Lung microvascular endothelial cell (primary cell): Measurements from ENCODE around the gene CRACDL. TPM values are rescaled to one million over a fixed set of nuclear protein-coding genes. Genes with fewer than 3 reads are reported as not detected.
"Not testable (repeated sequence)": the region's sequence is repeated elsewhere in the genome, so short reads cannot be mapped to it uniquely, and the experiment has no call there.

Experiments
- DNase-seq, 2 donors: peaks; one replicate each; pipeline versions ENCODE4 v3.0.0 to v3.0.0-alpha.2; 2010; ENCODE audit warnings: low read depth in 2 of 2
- total RNA-seq: library from RNA; depleted of rRNA; stranded (reverse); fragments of >200 nt; gene quantifications from 2 replicates; pipeline ENCODE4 v1.2.1, GENCODE V29; 2014

Gene CRACDL
- total RNA-seq, 1 donor from 2014 or later, result 0.60 TPM

DNA sequence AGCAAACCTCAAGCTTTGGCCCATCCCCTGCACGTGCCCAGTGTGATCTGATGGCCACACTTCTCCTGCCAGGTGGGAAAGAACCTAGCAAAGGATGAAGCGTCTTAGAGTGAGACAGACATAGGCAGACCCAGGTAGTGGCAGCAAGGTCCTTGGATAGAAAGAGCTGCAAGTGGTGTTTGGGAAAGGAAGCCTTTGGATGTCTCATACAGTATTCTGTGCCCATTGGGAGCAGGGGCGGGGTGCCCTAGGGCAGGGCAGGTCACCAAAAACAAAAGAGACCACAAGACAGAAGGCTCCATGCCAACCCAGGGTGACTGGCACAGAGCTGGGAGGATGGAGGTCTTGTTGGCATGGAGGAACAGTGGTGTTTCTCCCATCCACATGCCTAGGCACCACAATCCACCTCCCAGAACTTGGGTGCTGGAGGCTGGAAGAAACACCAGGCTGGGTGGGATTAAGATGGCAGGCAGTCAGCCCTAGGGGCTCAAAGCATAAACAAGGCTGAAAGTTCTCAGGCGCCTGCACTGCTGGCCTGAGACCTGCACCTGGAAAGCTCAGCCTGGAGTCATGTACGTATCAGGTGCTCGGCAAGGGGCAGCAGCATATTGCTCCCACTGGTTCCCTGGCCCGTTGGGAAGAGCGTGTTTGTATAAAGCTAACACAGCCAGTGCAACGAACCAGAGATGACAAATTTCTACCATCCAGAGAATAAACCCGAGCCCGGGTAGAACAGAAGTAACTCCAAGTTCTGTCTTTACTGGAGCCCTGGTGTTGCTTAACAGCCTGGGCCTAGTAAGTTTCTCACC lies 52.9 kb downstream of the CRACDL start:
- no peak for DNase-seq

DNA sequence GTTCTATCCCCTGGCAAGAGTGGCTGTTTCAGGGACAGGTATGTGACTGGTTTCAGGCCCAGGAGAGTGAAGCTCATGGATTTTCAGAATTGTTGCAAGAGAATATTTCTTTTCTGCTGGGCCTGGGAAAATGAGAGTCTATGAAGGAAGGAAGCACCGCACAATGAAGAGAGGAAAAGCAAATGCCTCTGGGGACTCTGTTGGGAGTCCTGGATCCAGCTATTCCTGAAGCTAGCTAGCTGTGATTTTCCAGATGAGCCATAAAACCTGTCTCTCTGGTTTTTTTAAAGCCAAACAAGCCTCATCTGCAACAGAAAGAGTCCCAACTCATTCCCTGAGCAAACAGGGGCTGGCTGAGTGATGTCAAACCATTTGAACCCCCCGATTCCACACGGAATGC lies 53.7 kb downstream of the CRACDL start:
- no peak for DNase-seq

DNA sequence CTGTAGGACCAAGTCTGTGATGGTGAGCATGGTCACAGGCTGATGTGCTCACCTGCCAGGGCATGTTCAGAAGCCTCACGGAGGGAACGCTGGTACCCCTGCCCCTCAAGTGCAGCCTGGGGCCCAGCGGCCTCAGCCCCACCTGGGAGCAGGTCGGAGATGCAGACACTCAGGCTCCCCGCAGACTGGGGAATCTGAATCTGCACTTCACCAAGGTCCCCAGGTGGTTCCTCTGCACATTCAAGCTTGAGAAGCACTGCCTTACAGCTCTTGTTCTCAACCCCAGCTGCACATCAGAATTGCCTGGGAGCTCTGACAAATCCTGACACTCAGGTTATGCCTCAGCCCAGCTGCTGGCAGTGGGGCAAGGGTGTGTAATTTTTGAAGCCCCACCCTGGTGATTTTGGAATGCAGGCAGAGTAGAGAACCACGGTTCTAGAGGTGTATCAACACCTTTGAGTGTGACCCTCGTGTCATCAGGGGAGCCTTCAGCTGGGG lies 54.8 kb downstream of the CRACDL start:
- DNase-seq, result no peak

DNA sequence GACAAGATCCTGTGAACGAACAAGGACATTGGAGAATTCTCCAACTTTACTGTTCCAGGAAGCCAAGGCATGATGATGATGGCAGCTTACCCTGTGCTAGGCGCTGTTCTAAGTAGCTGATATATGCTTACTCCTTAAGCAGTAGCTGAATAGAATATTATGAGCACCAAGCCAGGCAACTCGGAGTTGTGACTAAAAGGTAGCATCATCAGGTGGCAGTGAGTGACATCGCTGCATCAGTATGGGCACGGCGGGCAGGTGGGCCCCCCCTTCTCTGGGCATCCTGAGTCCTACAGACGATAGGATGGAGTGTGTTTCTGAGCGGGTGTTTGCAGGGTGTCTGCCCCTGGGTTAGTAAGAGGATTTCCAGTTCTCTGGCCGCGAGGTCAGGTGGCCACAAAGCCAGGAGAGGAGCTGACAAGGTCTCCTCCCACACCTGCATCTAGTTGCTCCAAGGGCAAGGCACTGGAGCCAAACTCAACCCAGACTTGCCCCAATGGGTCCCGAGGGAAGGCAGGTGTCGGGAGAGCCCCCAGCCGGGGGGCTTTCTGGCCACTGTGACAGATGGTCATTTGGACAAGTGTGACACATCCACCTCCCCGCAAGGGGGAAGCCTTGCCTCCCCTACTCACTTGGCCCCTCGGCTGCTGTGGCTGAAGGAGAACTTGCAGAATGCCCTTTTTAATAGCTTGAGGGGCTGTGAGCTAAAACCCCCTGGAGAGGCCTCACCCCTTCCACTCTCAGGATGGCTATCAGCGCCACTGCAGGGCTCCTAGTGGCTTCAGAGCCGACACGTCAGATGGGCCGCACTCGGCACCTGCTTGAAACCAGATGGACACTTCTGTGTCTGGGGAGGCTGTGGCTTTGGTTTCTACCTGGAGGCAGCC lies 55.5 kb downstream of the CRACDL start:
- peak in 1 of 2 donors; percentile 35 for DNase-seq

DNA sequence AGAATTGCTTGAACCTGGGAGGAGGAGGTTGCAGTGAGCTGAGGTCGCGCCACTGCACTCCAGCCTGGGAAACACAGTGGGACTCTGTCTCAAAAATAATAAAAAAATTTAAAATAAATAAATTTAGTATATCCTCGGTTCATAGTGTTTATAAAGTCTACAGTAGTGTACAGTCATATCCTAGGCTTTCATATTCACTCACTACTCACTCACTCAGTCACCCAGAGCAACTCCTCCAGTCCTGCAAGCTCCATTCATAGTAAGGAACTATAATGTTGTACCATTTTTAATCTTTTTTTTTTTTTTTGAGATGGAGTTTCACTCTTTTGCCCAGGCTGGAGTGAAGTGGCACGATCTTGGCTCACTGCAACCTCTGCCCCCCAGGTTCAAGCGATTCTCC lies 58.4 kb downstream of the CRACDL start:
- DNase-seq, result not testable (repeated sequence)

DNA sequence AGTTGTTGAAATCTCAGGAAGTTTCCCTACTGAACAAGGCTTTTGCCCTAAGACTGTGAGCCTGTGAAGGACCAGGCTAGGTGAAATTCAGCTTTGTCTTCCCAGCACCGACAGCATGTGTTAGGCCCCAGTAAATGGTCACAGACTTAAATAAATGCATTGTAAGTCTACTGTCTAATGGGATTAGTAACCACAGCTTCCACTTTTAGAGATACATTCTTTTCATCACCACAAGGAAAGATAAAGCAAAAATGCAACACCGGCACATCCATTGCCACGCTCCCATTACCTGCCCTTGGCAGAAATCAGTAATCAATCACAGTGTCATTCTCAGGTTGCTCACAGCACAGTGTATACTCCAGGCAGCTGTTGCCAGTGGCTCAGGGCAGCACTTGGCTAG lies 59.3 kb downstream of the CRACDL start:
- no peak for DNase-seq

DNA sequence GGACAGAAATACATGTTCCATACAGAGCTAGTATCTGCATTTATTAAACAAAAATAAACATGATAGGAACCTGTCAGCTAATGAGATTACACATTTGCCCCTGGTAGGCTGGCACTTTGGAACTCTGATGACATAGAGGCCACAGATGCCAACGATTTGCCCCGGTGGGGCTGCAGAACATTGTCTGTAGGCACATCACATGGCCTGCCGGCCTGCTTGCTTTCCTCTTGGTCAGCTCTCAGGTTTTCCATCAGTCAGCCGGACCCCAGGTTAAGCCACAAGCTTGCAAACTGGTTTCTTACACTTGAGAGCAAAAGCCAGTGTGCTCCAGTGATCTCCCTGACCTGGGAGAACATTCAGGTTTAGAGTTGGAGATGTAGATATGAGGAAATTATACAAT lies 60.3 kb downstream of the CRACDL start:
- no peak for DNase-seq

DNA sequence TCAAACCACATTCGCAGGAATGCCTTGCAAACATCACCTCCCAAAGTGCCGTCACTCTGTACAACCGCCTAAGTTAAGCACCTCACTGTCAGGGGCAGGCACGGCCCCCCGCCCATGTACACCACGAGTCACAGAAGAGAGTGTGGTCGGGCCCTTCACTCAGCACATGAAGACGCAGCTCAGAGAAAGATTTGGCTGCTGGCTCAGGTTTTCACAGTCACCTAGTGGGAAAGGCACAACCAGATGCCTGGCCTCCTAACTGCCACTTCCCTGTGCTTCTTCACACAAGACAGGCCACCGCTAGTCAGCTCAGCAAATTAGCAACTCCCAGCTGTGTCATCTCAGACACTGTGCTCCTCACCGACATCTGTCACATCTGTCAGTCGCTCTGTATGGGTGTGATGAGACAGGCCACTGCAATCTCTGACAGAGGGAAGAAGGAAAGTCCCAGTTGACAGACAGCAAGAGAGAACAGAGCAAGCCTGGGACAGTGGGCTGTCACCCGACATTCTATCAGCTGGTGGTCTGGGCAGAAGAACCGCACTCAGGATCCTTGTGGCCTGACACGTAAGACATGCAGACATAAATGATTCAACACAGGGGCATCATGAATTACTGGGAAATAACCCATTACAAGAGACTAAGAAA lies 60.8 kb downstream of the CRACDL start:
- DNase-seq, result no peak

DNA sequence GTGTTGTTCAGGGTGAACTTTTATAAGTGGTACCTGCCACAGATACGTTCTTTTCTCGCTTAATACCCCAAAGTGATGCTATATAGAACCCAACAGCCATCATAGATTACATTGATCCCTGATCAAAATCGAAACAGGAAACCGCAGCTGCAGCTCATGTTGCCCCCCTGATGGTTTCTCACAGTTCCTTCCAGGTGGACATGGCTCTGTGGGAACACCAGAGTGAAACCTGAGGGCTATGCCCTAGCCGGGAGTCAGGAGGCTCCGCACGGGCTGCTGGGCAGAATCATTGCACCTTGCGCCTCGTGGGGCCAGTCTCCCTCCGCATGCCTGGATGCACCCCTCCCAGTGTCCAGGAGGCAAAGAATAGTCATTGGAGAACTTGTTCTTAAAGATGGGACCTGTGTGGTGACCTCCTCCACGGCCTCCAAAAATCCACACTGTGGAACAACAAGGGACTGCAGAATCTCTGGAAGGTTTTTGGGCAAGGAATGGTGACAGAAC lies 61.8 kb downstream of the CRACDL start:
- no peak for DNase-seq

DNA sequence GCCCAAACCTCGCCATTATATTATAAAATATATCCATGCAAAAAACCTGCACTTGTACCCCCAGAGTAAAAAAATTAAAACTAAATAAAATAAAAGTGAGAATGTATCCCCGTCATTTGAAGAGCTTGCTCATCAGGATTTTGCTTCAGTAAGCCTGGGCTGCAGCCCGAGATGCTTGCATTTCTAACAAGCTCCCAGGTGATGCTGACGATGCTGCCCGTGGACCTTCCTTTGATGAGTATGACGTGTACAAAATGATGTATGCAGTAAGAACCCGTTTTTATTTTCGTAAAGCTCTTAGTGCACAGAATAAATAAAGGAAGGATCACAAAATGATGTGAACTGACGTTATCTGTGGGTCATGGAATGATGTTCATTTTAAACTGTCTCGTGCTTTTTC lies 63.5 kb downstream of the CRACDL start:
- no peak for DNase-seq

DNA sequence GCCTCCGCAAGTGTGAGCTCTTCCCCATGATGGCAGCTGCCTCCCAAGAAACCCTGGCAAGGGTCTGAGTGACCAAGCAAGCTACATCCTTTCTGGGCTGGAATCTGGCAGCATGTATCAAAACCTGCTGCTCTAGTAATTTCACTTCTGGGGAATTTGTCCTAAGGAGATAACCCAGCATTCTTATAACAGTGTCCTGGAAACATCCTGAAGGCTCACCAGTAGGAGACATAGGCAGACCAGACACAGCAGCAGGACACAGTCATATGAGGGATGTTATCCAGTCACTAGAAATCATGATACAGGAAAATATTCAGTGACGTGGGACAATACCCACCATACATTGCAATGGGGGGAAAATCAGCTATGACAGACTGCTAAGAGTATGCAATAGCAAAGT lies 64.5 kb downstream of the CRACDL start:
- DNase-seq, result no peak

DNA sequence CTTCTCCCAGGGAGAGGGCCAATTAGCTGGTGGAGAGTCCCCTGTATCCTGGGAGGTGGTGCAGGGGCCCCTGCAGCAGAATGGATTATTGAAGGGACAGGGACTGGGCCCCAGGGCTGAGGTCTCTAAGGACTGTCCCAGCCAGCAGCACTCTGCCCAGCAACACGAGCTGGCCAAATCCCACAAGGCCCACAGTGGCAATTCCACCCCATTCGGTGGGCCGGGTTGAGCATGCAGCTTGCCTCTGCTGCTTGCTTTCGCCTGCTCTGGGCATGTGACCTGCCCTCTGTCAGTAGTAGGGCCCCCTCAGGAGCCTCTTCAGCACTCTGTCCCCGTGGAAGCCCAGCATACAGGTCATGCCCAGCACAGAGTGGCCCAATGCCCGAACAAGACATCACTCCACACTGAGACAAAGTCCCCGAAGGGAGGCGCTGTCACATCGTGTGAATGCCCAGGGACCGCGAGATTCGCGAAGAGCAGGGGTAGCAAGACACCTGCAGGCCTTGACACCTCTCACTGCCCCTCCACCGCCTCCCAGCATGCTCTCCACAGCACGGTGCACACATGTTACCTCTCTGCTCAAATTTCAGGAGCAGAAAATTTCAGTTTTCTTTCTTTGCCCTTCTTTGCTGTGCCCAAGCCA lies 65.4 kb downstream of the CRACDL start:
- no peak for DNase-seq

DNA sequence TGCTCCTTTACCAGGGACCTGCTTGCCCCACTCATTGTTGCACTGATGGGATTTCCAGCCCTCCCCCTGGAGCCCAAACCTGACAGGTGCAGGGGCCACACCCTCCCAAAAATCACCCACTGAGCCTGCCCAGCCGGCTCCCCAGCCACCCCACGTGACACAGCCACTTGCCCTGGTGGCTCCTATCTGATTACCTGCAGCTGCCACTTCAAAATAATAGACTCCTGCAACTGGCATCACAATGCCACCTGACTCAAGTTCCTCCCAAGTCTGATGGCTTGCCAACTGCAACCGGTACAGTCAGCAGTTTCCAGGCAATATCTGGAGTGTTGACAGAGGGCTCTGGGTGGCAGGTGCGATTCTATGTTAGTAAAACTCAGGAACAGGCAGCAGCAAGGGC lies 66.2 kb downstream of the CRACDL start:
- DNase-seq, result no peak

DNA sequence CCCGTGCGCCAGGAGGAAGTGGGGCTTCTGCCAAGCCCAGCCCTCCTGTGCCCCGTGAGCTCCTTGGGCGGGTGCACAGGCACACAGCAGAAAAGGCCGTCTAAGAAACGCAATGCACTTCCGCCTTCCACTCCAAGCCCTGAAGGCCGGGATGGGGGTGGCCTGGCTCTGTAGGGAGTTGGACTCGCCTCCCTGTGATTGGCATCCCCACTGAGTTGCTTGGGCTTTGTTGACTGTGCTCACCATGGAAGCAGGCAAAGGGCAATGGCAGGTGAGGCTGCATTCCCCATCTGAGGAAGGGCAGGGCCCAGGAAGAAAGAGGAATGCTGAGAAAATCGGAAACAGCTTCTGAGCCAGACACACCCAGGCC lies 66.8 kb downstream of the CRACDL start:
- DNase-seq, result peak in 1 of 2 donors; percentile 39

DNA sequence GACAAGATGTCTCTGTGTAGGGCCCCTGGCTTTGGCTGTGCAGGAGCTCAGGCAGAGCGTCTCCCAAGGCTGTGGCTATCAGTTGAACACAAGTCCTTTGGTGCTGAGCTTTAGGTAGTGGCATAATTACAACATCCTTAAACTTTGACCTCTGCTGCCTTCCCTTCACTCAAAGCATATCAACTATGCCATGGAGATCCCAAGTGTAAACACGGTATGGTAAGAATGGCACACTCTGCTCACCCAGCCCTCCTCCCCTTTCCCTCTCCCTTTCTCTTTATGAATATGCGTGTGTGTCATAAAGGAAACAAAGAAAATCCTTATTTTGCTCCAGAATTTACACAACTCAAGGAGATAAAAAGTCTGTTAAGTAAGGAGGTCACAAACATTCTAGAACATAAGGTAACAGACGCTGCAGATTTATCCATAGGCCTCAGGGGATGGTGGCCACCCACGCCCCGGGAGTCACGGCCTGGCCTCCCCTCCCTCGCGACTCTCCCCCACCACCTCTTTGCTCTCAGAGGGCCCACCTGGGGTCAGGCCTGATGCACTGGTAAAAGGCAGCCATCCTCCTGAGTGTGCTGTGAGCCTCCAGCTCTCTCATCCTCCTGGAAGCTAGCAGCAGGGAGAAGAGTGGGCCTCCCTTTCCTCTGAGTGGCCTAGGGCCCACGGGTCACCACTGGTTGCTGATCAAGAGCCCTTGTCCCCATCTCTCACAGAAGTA lies 67.3 kb downstream of the CRACDL start:
- peak in 1 of 2 donors; percentile 12 for DNase-seq

DNA sequence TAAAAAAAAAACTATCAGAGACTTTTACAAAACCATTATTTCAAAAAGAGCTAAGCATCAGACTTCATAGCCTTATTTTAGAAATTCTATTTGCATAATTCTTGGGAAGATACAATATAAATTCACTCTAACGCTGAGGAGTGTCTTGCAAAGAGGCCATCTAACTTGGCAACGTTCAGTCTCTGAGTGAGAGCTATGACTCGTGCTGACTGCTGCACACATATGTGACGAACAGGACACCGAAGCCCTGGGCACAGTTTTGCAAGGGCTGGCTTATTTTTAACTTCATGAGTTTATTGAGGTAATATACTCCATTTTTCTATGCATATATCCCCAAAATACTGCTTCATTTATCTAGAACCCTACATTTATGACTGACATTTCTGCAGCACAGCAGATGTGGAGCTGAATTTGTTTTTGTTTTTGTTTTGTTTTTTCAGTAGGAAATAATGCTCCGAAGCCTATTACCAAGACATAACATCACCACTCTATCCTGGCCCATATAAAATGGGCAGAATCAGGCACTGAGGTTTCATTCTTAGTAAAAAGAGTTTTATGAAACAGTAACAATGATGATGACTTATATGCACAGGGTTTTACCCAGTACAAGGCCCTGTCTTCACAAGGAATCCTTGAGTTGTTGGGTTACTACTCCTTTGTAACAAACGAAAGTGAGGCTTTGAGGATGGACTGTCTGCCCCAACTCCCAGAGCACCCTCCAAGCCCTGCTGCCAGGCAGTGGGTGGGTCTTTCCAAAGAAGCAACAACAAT lies 68.3 kb downstream of the CRACDL start:
- DNase-seq, result peak; percentile 14 to 45

DNA sequence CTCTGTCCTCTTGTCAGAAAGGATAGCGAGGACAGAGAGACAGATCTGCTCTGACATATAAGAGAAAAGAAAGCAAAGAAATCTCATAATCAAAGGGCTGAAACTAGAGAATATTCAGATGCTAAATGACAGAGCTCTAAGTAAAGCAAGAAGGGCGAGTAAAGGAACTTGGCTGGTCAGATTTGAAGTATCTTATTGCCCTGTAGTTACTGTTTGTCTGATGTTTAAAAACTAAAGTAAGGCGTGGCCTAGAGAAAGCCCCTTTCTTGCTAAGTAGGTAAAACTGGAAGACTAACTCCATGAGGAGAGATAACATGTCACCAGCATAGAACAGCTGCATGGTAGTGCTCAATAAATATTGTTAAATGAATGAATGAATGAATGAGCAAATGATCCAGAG lies 70.0 kb downstream of the CRACDL start:
- DNase-seq, result no peak

DNA sequence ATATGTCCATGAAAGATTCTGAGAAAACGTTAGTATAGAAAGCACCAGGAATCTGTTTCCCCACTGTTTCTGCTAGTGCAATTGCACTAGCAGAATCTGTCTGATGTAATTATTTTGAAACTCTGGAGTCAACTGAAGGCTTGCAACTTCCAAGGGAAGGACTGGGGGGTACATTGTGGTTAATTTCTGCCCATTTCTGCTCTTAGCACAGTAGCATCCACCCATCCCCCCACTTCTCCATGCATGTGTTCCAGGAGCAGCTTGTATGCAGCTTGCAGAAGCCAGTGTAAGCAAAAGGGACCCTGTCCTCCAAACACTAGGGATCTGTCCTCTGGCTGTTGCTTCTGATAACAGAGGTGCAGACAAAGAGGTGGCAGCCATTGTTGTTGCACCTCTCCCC lies 74.4 kb downstream of the CRACDL start:
- DNase-seq, result no peak

DNA sequence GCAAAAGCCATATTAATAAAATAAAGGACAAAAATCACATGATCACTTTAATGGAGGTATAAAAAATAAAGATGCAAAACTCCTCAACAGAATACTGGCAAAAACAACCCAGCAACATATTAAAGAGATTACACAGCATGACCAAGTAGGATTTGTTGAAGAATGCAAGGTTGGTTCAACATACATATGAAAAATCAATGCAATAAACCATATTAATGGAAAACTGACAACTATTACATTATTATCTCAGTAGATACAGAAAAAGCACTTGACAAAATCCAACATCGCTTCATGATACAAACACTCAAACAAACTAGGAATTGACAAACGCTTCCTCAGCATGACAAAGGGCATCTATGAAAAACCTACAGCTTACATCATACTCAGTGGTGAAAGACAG lies 76.7 kb downstream of the CRACDL start:
- no peak for DNase-seq

DNA sequence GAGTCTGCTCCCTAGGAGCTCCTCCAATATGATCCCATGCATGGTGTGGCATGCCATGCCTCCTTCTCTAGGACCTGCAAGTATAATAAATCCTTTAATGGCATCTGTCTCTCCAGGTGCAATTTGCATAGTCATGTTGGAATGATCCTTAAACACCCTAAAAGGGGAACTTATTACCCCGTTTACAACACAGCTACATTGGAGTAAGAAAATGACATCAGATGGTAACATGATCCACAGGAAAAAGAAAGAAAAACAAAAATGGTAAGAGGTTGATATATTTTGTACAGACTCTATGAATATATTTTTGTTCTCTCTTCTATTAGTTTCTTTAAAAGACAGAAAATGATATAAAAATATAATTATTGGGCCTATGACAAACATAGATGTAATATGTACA lies 79.0 kb downstream of the CRACDL start:
- DNase-seq, result no peak
